AG04450 (cell line): ENCODE measurements around the gene TSPAN9. TPM values are rescaled to one million over a fixed set of nuclear protein-coding genes. Genes with fewer than 3 reads are reported as not detected.

Experiments
- CTCF ChIA-PET: fragments of 300-600, 350-600 bp; formaldehyde crosslinking; extraction: SDS; loops from one replicate; lab custom pipeline; 2022; ENCODE audit warnings: antibody characterized with exemption, inconsistent platforms; lab: Charles Lee
- POLR2A ChIA-PET: fragments of 350-600 bp; formaldehyde crosslinking; extraction: SDS; loops from one replicate; lab custom pipeline; 2021; ENCODE audit warnings: antibody characterized with exemption, inconsistent platforms; lab: Yijun Ruan, JAX
- DNase-seq: peaks from one replicate; pipeline ENCODE4 v3.0.0-alpha.2; 2011; ENCODE audit warnings: low read depth, low spot score
- H3K27ac ChIP-seq: one replicate; pipeline ENCODE4 v1.5.1; 2012; ENCODE audit warnings: low read depth, low read length, control low read depth
- H3K27me3 ChIP-seq: one replicate; pipeline ENCODE4 v1.6.0; 2012; ENCODE audit warnings: low read length; ENCODE audit not compliant: control insufficient read depth, insufficient read depth
- H3K4me3 ChIP-seq: 2 replicates; pipeline ENCODE4 v1.5.1; 2011; ENCODE audit warnings: mild to moderate bottlenecking, low read depth, low read length, control low read depth
- H3K9me3 ChIP-seq: 2 replicates; pipeline ENCODE4 v1.5.1; 2012; ENCODE audit warnings: low read length; ENCODE audit not compliant: control insufficient read depth, insufficient read depth
- CTCF ChIP-seq: IDR thresholded peaks from 2 replicates; pipeline ENCODE4 v1.5.1; 2011; ENCODE audit warnings: low read depth, low read length, control low read depth, inconsistent platforms
- polyA plus RNA-seq: library from polyadenylated mRNA; depleted of rRNA; stranded (reverse); fragments of >200 nt; gene quantifications from 2 replicates; pipeline ENCODE4 v1.2.3, GENCODE V29; 2011

The TSPAN9 gene
- polyA plus RNA-seq, 1 experiment: 68.0 TPM

GRCh38 chr12:3173008-3173553, 95.9 kb downstream of the TSPAN9 start:
- DNase-seq: no peak
- ChIA-PET CTCF (interaction anchor here (1.7 kb wide), 1 partner anchor 30 kb away, joined by 4 read pairs; no protein-coding TSS in a partner anchor), POLR2A (no interaction called here)
- TF ChIP-seq CTCF: no peak
- no peaks in the 10 kb centered on the region for H3K27me3 ChIP-seq
- H3K27ac ChIP-seq: no peak overlapping the region
- no peaks in the 10 kb centered on the region for H3K9me3 ChIP-seq
- H3K4me3 ChIP-seq: no peak overlapping the region

DNA sequence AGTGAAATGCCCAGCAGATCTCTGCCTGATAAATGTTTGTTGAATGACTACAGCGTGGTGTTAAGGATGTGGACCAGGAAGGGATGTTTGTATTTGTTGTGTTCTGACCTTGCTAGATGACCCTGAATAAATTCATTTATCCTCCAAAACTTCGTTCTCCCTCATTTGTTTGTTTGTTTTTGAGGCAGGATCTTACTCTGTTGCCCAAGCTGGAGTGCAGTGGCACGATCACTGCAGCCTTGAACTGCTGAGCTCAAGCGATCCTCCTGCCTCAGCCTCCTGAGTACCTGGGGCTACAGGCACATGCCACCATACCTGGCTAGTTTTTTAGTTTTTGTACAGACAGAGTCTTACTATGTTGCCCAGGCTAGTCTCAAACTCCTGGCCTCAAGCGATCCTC, 96.7 kb downstream of the TSPAN9 start:
- Histone ChIP-seq H3K27me3 (no peaks in the 10 kb centered on the region), H3K4me3 (no peak overlapping the region), H3K9me3 (no peaks in the 10 kb centered on the region), H3K27ac (no peak overlapping the region)
- ChIA-PET POLR2A (no interaction called here), CTCF (interaction anchor here (0.6 to 1.7 kb wide), 2 partner anchors 29 to 121 kb away, joined by 4 read pairs; no protein-coding TSS in a partner anchor)
- DNase-seq: no peak
- TF ChIP-seq CTCF: no peak

- Histone ChIP-seq H3K9me3 (no peaks in the 10 kb centered on the region), H3K27ac (no peak overlapping the region), H3K27me3 (no peaks in the 10 kb centered on the region), H3K4me3 (no peak overlapping the region)
- POLR2A ChIA-PET: no interaction called here
- no peak for DNase-seq
- TF ChIP-seq CTCF: no peak
- CTCF ChIA-PET: no interaction called here
These were observed 98.1 kb downstream of the TSPAN9 start for GRCh38 chr12:3175238-3175637.

GRCh38 chr12:3176754-3177153, 99.6 kb downstream of the TSPAN9 start:
- H3K27ac ChIP-seq: no peak overlapping the region
- H3K27me3 ChIP-seq: no peaks in the 10 kb centered on the region
- TF ChIP-seq CTCF: no peak
- POLR2A ChIA-PET: no interaction called here
- no peak for DNase-seq
- CTCF ChIA-PET: no interaction called here
- no peaks in the 10 kb centered on the region for H3K9me3 ChIP-seq
- H3K4me3 ChIP-seq: no peak overlapping the region

- POLR2A ChIA-PET: no interaction called here
- Histone ChIP-seq H3K27ac (no peak overlapping the region), H3K4me3 (no peak overlapping the region), H3K9me3 (no peaks in the 10 kb centered on the region), H3K27me3 (no peaks in the 10 kb centered on the region)
- TF ChIP-seq CTCF: no peak
- CTCF ChIA-PET: interaction anchor here (1.9 kb wide), 1 partner anchor 25 kb away, joined by 9 read pairs; no protein-coding TSS in a partner anchor
- no peak for DNase-seq
These were observed 100.7 kb downstream of the TSPAN9 start for GRCh38 chr12:3177778-3178425.
